SK-N-MC (cell line): ENCODE measurements around the gene WDFY1.
"Not testable (repeated sequence)": the region's sequence is repeated elsewhere in the genome, so short reads cannot be mapped to it uniquely, and the experiment has no call there.

Experiments
- DNase-seq: peaks from one replicate; pipeline ENCODE4 v3.0.0-alpha.2; 2011; ENCODE audit warnings: low read depth, low spot score
- H3K27ac ChIP-seq: fragments of 200-600 bp; sonication (generic); 2 replicates; pipeline ENCODE4 v1.5.1; 2016; ENCODE audit warnings: mixed run types
- H3K36me3 ChIP-seq: fragments of 200-600 bp; sonication (generic); 2 replicates; pipeline ENCODE4 v1.6.1; 2017; ENCODE audit warnings: antibody characterized with exemption, low read length, mixed read lengths; ENCODE audit not compliant: insufficient read depth
- H3K4me3 ChIP-seq: fragments of 200-600 bp; sonication (generic); 2 replicates; pipeline ENCODE4 v1.5.1; 2016
- H3K9ac ChIP-seq: fragments of 200-600 bp; sonication (generic); 2 replicates; pipeline ENCODE4 v1.8.0; 2017; ENCODE audit warnings: mixed run types, mixed read lengths; ENCODE audit not compliant: insufficient read length
- H3K9me3 ChIP-seq: fragments of 200-600 bp; sonication (generic); 2 replicates; pipeline ENCODE4 v1.6.1; 2017; ENCODE audit warnings: low read depth, mild to moderate bottlenecking, antibody characterized with exemption, low read length, moderate library complexity, mixed read lengths
- EZH2 ChIP-seq: fragments of 200-600 bp; sonication (generic); IDR thresholded peaks from one replicate; pipeline ENCODE4 v1.6.1; 2017; ENCODE audit warnings: antibody characterized with exemption
- FOXP2 ChIP-seq: optimal IDR thresholded peaks from 2 replicates; pipeline ENCODE3; 2011; ENCODE audit warnings: mild to moderate bottlenecking, moderate library complexity; ENCODE audit not compliant: insufficient read depth; ENCODE audit errors: extremely low read length, control extremely low read depth
- POLR2AphosphoS5 ChIP-seq: IDR thresholded peaks from 2 replicates; pipeline ENCODE4 v1.6.1; 2012; ENCODE audit warnings: mild to moderate bottlenecking, low read depth, low read length, borderline replicate concordance

The WDFY1 gene

DNA sequence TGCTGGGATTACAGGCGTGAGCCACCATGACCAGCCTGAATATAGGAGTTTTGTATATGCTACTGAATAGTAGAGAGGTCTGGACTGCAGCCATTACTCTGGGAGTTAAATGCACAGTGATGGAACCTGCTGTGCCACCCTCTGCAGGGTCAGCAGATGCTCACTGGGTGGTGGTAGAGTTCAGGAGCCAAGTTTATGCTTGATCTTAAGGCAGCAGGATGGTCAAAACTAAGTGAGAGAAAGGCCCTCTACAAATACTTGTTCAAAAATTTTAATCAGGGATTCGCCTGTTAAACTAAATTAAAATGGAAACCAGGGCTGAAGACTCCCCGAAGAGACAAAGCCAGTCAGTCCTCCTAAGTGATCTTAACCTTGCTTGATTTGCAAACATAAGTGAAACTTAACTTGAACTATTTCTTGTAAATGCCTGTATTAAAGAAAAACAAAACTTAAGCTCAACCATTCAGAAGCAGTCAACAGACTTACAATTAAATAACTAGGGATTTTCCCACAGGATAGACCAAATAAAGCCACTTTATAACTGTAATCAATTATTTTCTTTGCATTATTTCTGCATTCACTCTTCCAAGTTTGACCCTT lies 4.2 kb upstream of the WDFY1 start:
- H3K4me3 ChIP-seq: no peak overlapping the region
- H3K9me3 ChIP-seq: no peaks in the 10 kb centered on the region
- H3K27ac ChIP-seq: no peak overlapping the region
- TF ChIP-seq EZH2 (no peak), FOXP2 (no peak), POLR2AphosphoS5 (no peak)
- no peaks in the 10 kb centered on the region for H3K36me3 ChIP-seq
- no peak overlapping the region for H3K9ac ChIP-seq
- no peak for DNase-seq

DNA sequence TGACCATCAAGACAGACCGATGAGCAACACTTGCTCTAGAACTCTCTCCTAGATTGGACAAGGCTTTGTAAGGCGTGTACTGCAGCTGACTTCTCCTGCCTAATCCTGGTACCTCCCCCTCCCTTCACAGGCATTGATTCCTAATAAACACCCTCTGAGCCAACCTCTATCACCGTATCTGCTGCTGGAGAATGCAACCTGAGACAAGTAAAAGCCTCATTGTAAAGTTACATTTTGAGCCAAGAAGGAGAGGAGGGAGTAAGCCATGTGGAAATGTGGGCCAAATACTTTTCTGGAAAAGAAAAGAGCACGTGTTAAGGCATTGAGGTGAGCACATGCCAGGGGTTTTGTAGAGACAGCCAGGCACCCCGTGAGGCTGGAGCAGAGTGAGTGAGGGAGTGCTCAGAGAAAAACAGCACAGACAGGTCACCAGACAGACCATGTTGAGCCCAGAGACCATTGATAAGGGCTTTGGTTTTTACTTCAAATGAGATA lies 2.6 kb upstream of the WDFY1 start:
- TF ChIP-seq FOXP2 (no peak), POLR2AphosphoS5 (no peak), EZH2 (no peak)
- H3K9me3 ChIP-seq: no peaks in the 10 kb centered on the region
- no peak overlapping the region for H3K9ac ChIP-seq
- DNase-seq: no peak
- no peak overlapping the region for H3K27ac ChIP-seq
- no peak overlapping the region for H3K4me3 ChIP-seq
- H3K36me3 ChIP-seq: no peaks in the 10 kb centered on the region

DNA sequence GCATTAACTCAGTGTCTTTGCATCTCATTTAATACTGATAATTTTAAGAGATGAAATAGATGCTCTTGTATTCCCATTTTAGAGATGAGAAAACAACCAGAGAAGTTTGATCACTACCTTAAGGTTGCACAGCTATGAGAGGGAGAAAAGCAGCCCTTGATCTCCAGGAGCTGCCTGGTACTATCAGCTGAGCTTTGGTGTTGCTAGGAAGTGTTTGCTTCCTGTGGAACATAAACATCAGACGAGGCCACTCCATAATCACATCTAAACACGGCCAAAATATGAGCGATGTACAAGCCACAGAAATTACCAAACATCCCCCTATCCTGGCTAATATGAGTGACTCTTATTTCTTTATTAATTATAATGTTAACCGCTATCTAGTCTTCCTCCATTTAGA lies 620 bp upstream of the WDFY1 start:
- Histone ChIP-seq H3K36me3 (no peaks in the 10 kb centered on the region), H3K4me3 (peak overlapping the region; percentile 86), H3K9ac (no peak overlapping the region), H3K27ac (no peak overlapping the region), H3K9me3 (no peaks in the 10 kb centered on the region)
- no peak for DNase-seq
- TF ChIP-seq EZH2 (no peak), FOXP2 (no peak), POLR2AphosphoS5 (no peak)

DNA sequence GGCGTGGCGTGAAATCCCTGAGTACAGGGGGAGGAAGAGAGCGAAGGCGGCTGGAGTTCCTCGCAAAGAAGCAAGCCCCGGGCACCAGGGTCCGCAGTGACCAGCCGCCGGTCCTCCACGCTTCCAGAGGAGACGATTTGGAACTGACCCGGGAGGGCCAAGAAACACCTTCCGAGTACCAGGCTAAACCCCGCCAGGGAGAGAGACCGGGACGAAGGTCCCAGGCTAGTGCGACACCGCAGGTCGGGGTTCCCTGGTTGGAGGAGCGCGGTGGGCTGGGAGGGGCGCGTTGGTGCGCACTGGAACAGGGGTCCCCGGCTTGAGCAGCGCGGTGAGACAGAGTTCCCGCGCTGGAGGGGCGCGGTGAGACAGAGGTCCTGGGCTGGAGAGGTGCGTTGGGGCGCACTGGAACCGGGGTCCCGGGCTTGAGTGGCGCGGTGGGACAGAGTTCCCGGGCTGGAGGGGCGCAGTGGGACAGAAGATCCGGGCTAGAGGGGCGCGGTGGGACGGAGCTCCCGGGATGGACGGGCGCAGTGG lies 901 bp downstream of the WDFY1 start:
- DNase-seq: no peak
- Histone ChIP-seq H3K9ac (peak overlapping the region; percentile 80), H3K27ac (peak overlapping the region; percentile 40), H3K4me3 (peak overlapping the region; percentile 86), H3K36me3 (no peaks in the 10 kb centered on the region), H3K9me3 (no peaks in the 10 kb centered on the region)
- TF ChIP-seq POLR2AphosphoS5 (no peak), FOXP2 (no peak), EZH2 (no peak)

DNA sequence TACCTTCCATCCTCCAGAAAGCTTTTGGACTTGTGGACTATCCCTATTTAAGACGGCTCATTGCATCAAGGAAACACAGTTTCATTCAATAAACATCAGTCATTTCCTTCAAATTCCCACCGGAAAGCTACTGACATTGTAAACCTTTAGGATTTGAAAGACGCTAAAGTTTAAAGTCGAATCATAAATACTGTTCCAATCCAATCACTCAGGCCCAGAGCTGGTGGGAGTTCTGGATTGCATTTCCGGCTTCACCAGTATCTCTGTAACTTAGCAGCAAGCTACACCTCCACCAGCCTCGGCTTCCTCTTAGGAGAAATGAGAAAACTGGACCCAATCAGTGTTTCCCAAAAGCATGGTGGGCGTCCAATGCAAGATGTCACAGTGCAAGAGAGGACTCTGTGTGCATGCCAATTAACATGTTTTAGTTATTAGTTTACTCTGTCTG lies 1.6 kb downstream of the WDFY1 start:
- Histone ChIP-seq H3K9ac (peak overlapping the region; percentile 80), H3K36me3 (no peaks in the 10 kb centered on the region), H3K27ac (peak overlapping the region; percentile 40; the same call in 1 of the 2 replicates), H3K4me3 (peak overlapping the region; percentile 86), H3K9me3 (no peaks in the 10 kb centered on the region)
- TF ChIP-seq POLR2AphosphoS5: no peak
- no peak for TF ChIP-seq EZH2
- TF ChIP-seq FOXP2: no peak
- no peak for DNase-seq

DNA sequence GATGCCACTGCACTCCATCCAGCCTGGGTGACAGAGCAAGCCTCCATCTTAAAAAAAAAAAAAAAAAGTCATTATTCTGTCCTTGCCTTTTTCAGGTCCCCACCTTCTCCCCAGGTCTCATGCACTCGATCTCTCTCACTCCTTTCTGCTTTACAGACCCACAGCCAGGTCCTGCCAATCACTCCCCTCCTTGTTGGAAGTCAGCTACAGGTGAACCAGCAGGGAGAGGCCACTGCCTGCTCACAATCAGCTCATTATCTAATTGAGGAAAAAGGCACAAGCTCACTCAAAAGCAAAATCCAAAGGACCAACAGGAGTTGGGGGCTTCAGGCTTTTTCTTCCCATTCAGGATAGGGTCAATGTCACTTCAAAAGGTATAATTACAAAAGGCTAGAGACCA lies 2.0 kb downstream of the WDFY1 start:
- Histone ChIP-seq H3K9me3 (no peaks in the 10 kb centered on the region), H3K36me3 (no peaks in the 10 kb centered on the region), H3K4me3 (peak overlapping the region; percentile 86), H3K27ac (peak overlapping the region; percentile 40; the same call in 1 of the 2 replicates), H3K9ac (no peak overlapping the region)
- no peak for DNase-seq
- TF ChIP-seq EZH2 (no peak), FOXP2 (no peak), POLR2AphosphoS5 (no peak)

DNA sequence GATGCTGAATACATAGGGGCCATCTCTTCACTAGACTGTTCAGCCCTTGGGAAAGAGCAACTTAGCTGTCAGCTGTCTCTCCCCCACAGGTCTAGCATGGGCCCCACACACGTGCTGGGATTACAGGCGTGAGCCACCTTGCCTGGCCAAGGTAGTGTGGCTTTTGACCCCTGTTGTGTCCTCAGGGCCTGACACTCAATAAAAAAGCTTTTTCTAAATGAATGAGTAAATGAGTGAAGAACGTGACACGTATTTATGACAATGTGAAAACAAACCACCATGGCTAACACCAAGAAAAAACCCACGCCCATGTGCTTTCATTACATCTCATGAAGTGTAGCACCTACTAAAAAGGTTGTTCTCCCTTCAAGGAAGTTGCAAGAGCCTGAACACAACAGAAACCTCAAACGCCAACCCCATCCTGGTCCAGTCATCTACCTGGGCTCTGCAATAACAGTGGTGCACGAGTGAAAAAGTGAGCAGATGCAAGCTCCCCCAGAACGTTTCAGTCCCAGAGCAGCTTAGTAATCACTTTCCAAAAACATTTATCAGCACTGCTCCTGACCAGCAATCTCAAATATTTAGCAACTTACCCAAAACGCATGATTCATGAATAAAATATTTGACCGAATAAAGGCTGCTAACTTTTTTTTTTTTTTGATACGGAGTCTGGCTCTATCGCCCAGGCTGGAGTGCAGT lies 3.4 kb downstream of the WDFY1 start:
- Histone ChIP-seq H3K36me3 (no peaks in the 10 kb centered on the region), H3K4me3 (no peak overlapping the region), H3K9ac (no peak overlapping the region), H3K27ac (no peak overlapping the region), H3K9me3 (no peaks in the 10 kb centered on the region)
- TF ChIP-seq FOXP2 (no peak), EZH2 (no peak), POLR2AphosphoS5 (no peak)
- no peak for DNase-seq

DNA sequence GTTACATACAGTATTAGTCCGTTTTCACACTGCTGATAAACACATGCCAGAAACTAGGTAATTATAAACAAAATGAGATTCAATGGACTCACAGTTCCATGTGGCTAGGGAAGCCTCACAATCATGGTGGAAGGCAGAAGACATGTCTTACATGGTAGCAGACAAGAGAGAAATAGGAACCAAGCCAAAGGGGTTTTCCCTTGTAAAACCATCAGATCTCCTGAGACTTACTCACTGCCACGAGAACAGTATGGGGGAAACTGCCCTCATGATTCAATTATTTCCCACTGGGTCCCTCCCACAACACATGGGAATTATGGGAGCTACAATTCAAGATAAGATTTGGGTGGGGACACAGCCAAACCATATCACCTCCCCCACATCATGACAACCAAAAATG lies 5.7 kb downstream of the WDFY1 start:
- not testable (repeated sequence) for H3K4me3 ChIP-seq, H3K9ac ChIP-seq, H3K27ac ChIP-seq, DNase-seq, H3K9me3 ChIP-seq, H3K36me3 ChIP-seq
